Middle frontal gyrus (tissue), 1 donor: ENCODE measurements around the gene TPRN.
A peak's percentile ranks its signal among the peaks of the same experiment; 100 is the strongest.

Experiments
- DNase-seq: peaks from one replicate; pipeline ENCODE4 v3.0.0-alpha.2; 2015; ENCODE audit warnings: low spot score; ENCODE audit errors: extremely low spot score

The TPRN gene

GRCh38 chr9:137236936-137237421 lies 36.4 kb upstream of the TPRN start:
- no peak for DNase-seq

- peak; percentile 66 for DNase-seq
These were observed 35.8 kb upstream of the TPRN start for GRCh38 chr9:137236238-137236935.

GRCh38 chr9:137235424-137236237 lies 35.1 kb upstream of the TPRN start:
- no peak for DNase-seq

- no peak for DNase-seq
These were observed 34.4 kb upstream of the TPRN start for GRCh38 chr9:137234758-137235423.

GRCh38 chr9:137234055-137234697 lies 33.6 kb upstream of the TPRN start:
- DNase-seq = no peak

- no peak for DNase-seq
These were observed 32.8 kb upstream of the TPRN start for GRCh38 chr9:137233143-137233980.

- DNase-seq = no peak
These were observed 32.0 kb upstream of the TPRN start for GRCh38 chr9:137232510-137232909.

- DNase-seq = no peak
These were observed 31.6 kb upstream of the TPRN start for GRCh38 chr9:137232101-137232500.

GRCh38 chr9:137231372-137232039 lies 31.0 kb upstream of the TPRN start:
- no peak for DNase-seq

GRCh38 chr9:137230705-137231371 lies 30.3 kb upstream of the TPRN start, which contains the start of gene SLC34A3:
Gene SLC34A3 (plus strand): TSS chr9:137230901. CDS start chr9:137231703, 802 bp downstream.
- DNase-seq = no peak

- DNase-seq = no peak
These were observed 29.6 kb upstream of the TPRN start for GRCh38 chr9:137229903-137230704.

- no peak for DNase-seq
These were observed 28.7 kb upstream of the TPRN start for GRCh38 chr9:137228968-137229896.

- DNase-seq = no peak
These were observed 28.0 kb upstream of the TPRN start for GRCh38 chr9:137228506-137228967.

- no peak for DNase-seq
These were observed 27.4 kb upstream of the TPRN start for GRCh38 chr9:137227853-137228505.

- DNase-seq = peak; percentile 20
These were observed 26.7 kb upstream of the TPRN start, which contains the start of gene RNF224 for GRCh38 chr9:137227054-137227852. Gene RNF224 (plus strand): TSS chr9:137227502. CDS start chr9:137228336, 834 bp downstream.
